ENCODE results near the gene PLCB2.

PLCB2 gene

GRCh38 chr15:40349163-40349562 lies 41.4 kb upstream of the PLCB2 start:
- H3K4me3 ChIP-seq (ENCODE audit: low read length), result no peak overlapping the region
- no peak for TF ChIP-seq CTCF (conservative IDR thresholded peaks at IDR 0.05; ENCODE audit: low read length)
- no peak for DNase-seq (ENCODE audit: low read depth)

GRCh38 chr15:40348474-40348870 lies 40.7 kb upstream of the PLCB2 start:
- no peak for TF ChIP-seq CTCF (conservative IDR thresholded peaks at IDR 0.05; ENCODE audit: low read length)
- no peak for DNase-seq (ENCODE audit: low read depth)
- H3K4me3 ChIP-seq (ENCODE audit: low read length), result no peak overlapping the region

- no peak for DNase-seq (ENCODE audit: low read depth)
- TF ChIP-seq CTCF (conservative IDR thresholded peaks at IDR 0.05; ENCODE audit: low read length), result no peak
- H3K4me3 ChIP-seq (ENCODE audit: low read length), result no peak overlapping the region
Observed at GRCh38 chr15:40347559-40348473, 40.1 kb upstream of the PLCB2 start.

GRCh38 chr15:40346579-40347558 lies 39.1 kb upstream of the PLCB2 start:
- no peak for TF ChIP-seq CTCF (conservative IDR thresholded peaks at IDR 0.05; ENCODE audit: low read length)
- no peak for DNase-seq (ENCODE audit: low read depth)
- no peak overlapping the region for H3K4me3 ChIP-seq (ENCODE audit: low read length)

- H3K4me3 ChIP-seq (ENCODE audit: low read length), result no peak overlapping the region
- no peak for TF ChIP-seq CTCF (conservative IDR thresholded peaks at IDR 0.05; ENCODE audit: low read length)
- no peak for DNase-seq (ENCODE audit: low read depth)
Observed at GRCh38 chr15:40345867-40346578, 38.3 kb upstream of the PLCB2 start.

GRCh38 chr15:40345225-40345866 lies 37.6 kb upstream of the PLCB2 start:
- H3K4me3 ChIP-seq (ENCODE audit: low read length), result no peak overlapping the region
- no peak for DNase-seq (ENCODE audit: low read depth)
- TF ChIP-seq CTCF (conservative IDR thresholded peaks at IDR 0.05; ENCODE audit: low read length), result no peak

All from AG10803 (cell line).